Loucy (cell line): ENCODE data around the gene SLC11A2.

Source experiments
- H2AFZ ChIP-seq: fragments of 200-600 bp; sonication (generic); 2 replicates; pipeline ENCODE4 v1.6.0; 2016; ENCODE audit warnings: antibody characterized with exemption, mild to moderate bottlenecking, low read length, moderate library complexity
- H3F3A ChIP-seq: fragments of 200-600 bp; 2 replicates; pipeline ENCODE4 v1.6.0; 2016; ENCODE audit warnings: antibody characterized with exemption, low read depth, mild to moderate bottlenecking
- H3K27me3 ChIP-seq: fragments of 200-600 bp; sonication (generic); 2 replicates; pipeline ENCODE4 v1.6.1; 2014; ENCODE audit warnings: low read length, mild to moderate bottlenecking; ENCODE audit not compliant: insufficient read depth, poor library complexity, severe bottlenecking
- H3K36me3 ChIP-seq: fragments of 200-600 bp; sonication (generic); 2 replicates; pipeline ENCODE4 v1.6.1; 2016; ENCODE audit warnings: low read length; ENCODE audit not compliant: insufficient read depth
- H3K4me1 ChIP-seq: fragments of 200-600 bp; sonication (generic); 2 replicates; pipeline ENCODE4 v1.5.1; 2014; ENCODE audit warnings: low read length, mild to moderate bottlenecking; ENCODE audit not compliant: insufficient read depth, poor library complexity, severe bottlenecking
- H3K4me2 ChIP-seq: fragments of 200-600 bp; sonication (generic); 2 replicates; pipeline ENCODE4 v1.6.0; 2014; ENCODE audit warnings: antibody characterized with exemption, low read length, low read depth, mild to moderate bottlenecking; ENCODE audit not compliant: poor library complexity, severe bottlenecking
- H3K4me3 ChIP-seq: fragments of 200-600 bp; sonication (generic); 2 replicates; pipeline ENCODE4 v1.5.1; 2014; ENCODE audit warnings: low read length, mild to moderate bottlenecking, mixed read lengths; ENCODE audit not compliant: poor library complexity, severe bottlenecking
- H3K79me2 ChIP-seq: fragments of 200-600 bp; sonication (generic); 2 replicates; pipeline ENCODE4 v1.6.1; 2014; ENCODE audit warnings: low read length; ENCODE audit not compliant: insufficient read depth
- H3K9ac ChIP-seq: fragments of 200-600 bp; sonication (generic); 2 replicates; pipeline ENCODE4 v1.6.0; 2014; ENCODE audit warnings: mild to moderate bottlenecking, low read depth, low read length, moderate library complexity; ENCODE audit not compliant: poor library complexity, severe bottlenecking
- H3K9me2 ChIP-seq: fragments of 200-600 bp; sonication (generic); replicated peaks from 2 replicates; pipeline ENCODE4 v1.6.1; 2016; ENCODE audit warnings: low read depth, low read length, mixed read lengths
- H3K9me3 ChIP-seq: fragments of 200-600 bp; sonication (generic); 2 replicates; pipeline ENCODE4 v1.6.1; 2014; ENCODE audit warnings: mild to moderate bottlenecking, antibody characterized with exemption, low read length, low read depth; ENCODE audit not compliant: insufficient read depth
- H4K20me1 ChIP-seq: fragments of 200-600 bp; sonication (generic); 2 replicates; pipeline ENCODE4 v1.6.0; 2014; ENCODE audit warnings: antibody characterized with exemption, low read length, mild to moderate bottlenecking; ENCODE audit not compliant: insufficient read depth, poor library complexity, severe bottlenecking
- EZH2phosphoT487 ChIP-seq: fragments of 200-600 bp; IDR thresholded peaks from 2 replicates; pipeline ENCODE4 v1.6.1; 2018; ENCODE audit warnings: antibody characterized with exemption, mild to moderate bottlenecking, moderate library complexity, borderline replicate concordance
- TF ChIP-seq, protein P1 (sequence below): fragments of 200-600 bp; sonication (generic); conservative IDR thresholded peaks from 2 replicates; pipeline ENCODE4 v1.5.1; 2014; ENCODE audit warnings: mild to moderate bottlenecking, antibody characterized with exemption, low read length

SLC11A2 gene

DNA sequence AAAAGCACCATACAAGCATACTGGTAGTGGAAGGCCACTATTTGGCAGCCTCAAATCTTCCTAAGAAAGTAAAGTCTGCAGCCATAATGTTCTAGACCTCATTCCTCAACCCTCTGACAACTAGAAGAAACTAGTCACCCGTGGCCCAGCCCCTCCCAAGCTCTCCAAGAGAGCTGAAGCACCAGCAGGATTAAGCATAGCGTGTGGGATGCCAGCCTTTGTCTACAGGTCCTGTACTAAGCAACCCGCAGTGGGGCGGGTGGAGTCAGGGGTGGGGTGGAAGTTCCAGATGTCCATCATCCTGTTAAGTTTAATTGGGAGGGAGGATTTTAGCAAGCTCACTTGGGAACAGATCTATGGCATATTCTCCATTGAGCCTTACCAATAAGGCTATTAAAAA lies 14.2 kb downstream of the SLC11A2 start:
- no peak for TF ChIP-seq EZH2phosphoT487
- TF ChIP-seq, protein P1, sequence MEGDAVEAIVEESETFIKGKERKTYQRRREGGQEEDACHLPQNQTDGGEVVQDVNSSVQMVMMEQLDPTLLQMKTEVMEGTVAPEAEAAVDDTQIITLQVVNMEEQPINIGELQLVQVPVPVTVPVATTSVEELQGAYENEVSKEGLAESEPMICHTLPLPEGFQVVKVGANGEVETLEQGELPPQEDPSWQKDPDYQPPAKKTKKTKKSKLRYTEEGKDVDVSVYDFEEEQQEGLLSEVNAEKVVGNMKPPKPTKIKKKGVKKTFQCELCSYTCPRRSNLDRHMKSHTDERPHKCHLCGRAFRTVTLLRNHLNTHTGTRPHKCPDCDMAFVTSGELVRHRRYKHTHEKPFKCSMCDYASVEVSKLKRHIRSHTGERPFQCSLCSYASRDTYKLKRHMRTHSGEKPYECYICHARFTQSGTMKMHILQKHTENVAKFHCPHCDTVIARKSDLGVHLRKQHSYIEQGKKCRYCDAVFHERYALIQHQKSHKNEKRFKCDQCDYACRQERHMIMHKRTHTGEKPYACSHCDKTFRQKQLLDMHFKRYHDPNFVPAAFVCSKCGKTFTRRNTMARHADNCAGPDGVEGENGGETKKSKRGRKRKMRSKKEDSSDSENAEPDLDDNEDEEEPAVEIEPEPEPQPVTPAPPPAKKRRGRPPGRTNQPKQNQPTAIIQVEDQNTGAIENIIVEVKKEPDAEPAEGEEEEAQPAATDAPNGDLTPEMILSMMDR: no peak
- Histone ChIP-seq H3K9me3 (no peaks in the 10 kb centered on the region), H3K4me3 (no peak overlapping the region), H3K4me2 (no peak overlapping the region), H3K9ac (no peak overlapping the region), H3K27me3 (no peaks in the 10 kb centered on the region), H3F3A (no peaks in the 10 kb centered on the region), H3K36me3 (peaks cover 39% of the 10 kb centered on the region; the same call in 1 of the 2 replicates), H3K9me2 (no peaks in the 10 kb centered on the region), H3K4me1 (peaks cover under 1% of the 10 kb centered on the region), H4K20me1 (peaks cover 27% of the 10 kb centered on the region), H2AFZ (no peak overlapping the region), H3K79me2 (peaks cover 75% of the 10 kb centered on the region)

DNA sequence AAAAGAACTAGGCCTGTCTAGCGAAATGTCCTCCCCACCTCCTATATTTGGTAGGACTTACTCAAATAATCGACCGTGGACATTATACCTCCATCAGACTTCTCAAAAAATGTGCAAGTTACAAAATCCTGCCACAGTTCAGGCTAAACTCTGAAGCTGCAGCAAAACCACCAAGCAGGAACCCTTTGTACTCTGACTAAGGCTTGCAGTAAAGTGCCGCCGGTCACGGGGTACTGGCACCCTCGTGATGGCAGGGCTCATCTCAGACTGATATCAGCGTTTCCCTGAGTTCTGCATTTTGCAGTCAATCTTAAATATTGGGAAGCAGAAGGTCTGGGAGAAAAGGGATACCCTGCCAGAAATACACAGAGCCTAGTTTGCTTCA lies 17.1 kb downstream of the SLC11A2 start:
- H3K9me3 ChIP-seq: no peaks in the 10 kb centered on the region
- H3K4me3 ChIP-seq: no peak overlapping the region
- no peak overlapping the region for H2AFZ ChIP-seq
- H3K4me1 ChIP-seq: no peaks in the 10 kb centered on the region
- H3K9me2 ChIP-seq: no peaks in the 10 kb centered on the region
- H4K20me1 ChIP-seq: peaks cover 22% of the 10 kb centered on the region
- H3K79me2 ChIP-seq: peaks cover 46% of the 10 kb centered on the region
- peaks cover 66% of the 10 kb centered on the region for H3K36me3 ChIP-seq
- H3F3A ChIP-seq: no peaks in the 10 kb centered on the region
- no peaks in the 10 kb centered on the region for H3K27me3 ChIP-seq
- no peak overlapping the region for H3K9ac ChIP-seq
- no peak overlapping the region for H3K4me2 ChIP-seq
- TF ChIP-seq, protein P1: no peak
- no peak for TF ChIP-seq EZH2phosphoT487

DNA sequence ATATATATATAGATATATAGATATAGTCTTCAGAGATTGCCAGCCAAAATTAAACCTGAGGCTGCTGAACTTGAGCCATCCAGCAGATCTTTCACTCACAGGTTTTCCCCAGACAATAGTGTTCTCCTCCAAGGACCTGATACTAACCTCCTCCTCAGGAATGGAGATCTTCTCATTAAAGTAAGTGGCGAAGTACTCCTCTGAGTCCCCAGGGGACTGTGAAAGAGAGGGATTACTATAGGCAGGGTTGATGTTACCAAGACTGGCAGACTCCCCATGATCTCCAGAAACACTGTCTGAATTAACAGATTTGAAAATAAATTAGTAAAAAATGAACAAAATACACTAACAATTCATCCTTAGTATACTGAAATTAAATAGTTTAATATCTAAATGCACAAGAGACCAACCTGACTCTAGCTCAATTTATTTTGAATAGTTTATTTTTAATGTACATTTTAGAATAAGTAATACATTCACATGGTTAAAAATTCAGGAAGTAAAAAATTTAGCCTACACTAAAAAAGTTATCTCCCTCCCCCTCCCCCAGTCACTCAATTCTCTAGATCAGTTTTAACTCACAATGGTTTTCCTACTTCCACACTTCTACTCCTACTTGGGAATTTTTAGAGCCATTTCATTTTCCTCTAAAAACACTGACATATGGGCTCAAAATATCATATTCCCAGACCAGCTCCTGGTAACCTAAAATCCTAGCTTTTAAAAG lies 17.7 kb downstream of the SLC11A2 start:
- Histone ChIP-seq H3K9me2 (no peaks in the 10 kb centered on the region), H3K27me3 (no peaks in the 10 kb centered on the region), H3K4me2 (no peak overlapping the region), H3K4me3 (no peak overlapping the region), H2AFZ (no peak overlapping the region), H3K4me1 (no peaks in the 10 kb centered on the region), H4K20me1 (peaks cover 20% of the 10 kb centered on the region), H3K9ac (no peak overlapping the region), H3F3A (no peaks in the 10 kb centered on the region), H3K79me2 (peaks cover 41% of the 10 kb centered on the region), H3K9me3 (no peaks in the 10 kb centered on the region), H3K36me3 (peaks cover 72% of the 10 kb centered on the region)
- TF ChIP-seq, protein P1: no peak
- TF ChIP-seq EZH2phosphoT487: no peak
